ENCODE measurements around the gene ARMC7.
"Not testable (repeated sequence)": the region's sequence is repeated elsewhere in the genome, so short reads cannot be mapped to it uniquely, and the experiment has no call there.

ARMC7 gene

DNA sequence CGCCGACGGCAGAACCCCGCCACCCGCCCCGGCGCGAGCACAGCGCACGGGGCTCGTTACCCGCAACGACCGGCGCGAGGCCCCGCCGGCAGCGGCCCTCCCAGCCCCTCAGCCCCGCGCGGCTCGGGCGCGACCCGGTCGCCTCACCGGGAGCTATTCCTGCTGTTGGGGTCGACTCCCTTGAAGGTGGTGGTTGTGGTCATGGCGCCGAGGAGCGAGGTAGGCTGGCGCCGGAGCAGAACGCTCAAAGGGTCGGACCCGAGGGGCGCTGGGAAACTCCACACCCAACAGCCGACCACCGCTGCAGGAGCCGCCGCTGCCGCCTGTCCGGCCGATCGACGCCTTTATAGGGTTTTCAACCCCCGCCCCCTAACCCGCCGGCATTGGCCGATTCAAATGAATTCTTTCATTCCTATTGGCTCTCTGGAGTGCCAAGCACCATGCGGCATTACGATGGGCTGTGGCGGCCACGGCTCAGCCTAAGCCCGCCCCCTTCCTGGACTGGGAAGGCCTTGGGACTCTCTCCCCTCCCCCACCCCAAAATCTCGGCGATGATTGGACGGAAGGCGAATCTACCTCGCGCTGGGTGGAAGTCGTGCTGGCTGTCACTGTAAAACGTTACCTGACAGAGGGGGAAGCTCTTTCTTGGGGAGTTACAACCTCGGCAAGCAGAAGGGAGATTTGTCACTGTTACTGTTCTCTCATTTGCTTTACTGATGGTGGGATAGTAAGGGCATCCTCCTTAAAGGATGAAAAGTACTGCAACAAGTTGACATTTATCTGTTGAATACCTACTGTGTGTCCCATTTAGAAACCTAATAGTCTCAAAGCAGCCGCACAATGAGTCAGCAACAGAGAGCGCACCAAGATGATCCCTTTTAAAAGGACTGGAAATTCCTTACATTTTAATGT, 44.7 kb downstream of the ARMC7 start, which contains the start of gene JPT1:
Gene JPT1 (minus strand): TSS at position 318 of the 912 bp plus-strand sequence. CDS start 115 bp downstream, at position 203.
- peak; percentile 98 for DNase-seq (ENCODE audit: low spot score)

GRCh38 chr17:75155191-75155601, 45.4 kb downstream of the ARMC7 start:
- no peak for DNase-seq (ENCODE audit: low spot score)

DNA sequence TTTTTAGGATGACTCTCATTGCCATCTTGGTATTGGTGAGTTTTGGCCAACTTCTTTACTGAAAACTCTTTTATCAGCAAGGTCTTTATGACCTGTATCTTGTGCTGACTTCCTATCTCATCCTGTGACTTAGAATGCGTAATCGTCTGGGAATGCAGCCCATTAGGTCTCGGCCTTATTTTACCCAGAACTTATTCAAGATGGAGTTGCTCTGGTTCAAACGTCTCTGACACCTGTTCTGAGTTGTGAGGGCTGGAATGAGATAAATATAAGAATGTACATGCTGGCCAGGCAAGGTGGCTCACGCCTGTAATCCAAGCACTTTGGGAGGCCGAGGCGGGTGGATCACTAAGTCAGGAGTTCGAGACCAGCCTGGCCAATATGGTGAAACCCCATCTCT, 48.7 kb downstream of the ARMC7 start:
- not testable (repeated sequence) for DNase-seq (ENCODE audit: low spot score)

DNA sequence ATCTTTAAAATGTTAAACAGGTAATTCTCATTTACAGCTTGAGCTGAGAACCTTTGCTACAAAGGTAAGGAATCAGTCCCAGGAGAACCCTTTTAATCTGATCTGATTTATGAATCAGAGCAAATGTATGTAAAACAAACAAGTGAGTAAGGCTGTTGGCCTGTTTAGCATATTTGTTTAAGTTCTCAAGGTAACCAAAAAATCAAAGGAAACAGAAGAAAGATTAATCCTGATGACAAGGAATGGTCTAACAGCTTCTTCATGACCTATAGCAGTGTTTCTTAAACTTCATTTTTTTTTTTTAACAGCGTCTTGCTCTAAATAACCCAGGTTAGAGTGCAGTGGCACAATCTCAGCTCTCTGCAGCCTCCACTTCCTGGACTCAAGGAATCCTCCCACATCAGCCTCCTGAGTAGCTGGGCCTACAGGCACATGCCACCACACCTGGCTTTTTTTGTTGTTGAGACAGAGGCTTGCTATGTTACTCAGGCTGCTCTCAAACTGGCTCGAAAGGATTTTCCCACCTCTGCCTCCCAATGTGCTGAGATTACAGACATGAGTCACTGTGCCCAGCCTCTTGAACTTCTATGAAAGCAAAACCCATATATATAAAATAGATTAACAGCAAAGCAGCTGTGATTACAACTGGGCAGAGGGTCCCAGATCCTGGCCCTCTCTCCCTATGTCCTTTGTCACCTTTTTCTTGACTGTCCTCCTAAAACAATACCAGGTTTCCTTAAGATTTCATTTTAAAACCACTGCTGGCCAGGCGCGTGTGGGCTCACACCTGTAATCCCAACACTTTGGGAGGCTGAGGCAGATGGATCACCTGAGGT, 49.6 kb downstream of the ARMC7 start:
- DNase-seq (ENCODE audit: low spot score) = peak; percentile 47

- DNase-seq (ENCODE audit: low spot score) = no peak
Measured at GRCh38 chr17:75160211-75160610, 50.4 kb downstream of the ARMC7 start.

DNA sequence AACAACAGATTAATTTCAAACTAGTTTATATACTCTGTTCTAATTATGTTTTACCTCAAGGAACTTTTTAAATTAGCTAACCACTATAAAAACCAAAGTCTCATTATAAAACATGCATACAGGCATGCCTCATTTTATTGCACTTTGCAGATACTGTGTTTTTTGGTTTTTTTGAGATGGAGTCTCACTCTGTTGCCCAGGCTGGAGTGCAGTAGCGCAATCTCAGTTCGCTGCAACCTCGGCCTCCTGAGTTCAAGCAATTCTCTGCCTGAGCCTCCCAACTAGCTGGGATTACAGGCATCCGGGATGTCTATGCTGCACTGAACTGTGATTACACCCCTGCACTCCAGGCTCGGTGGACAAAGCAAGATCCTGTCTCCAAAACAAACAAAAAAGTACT, 53.3 kb downstream of the ARMC7 start:
- DNase-seq (ENCODE audit: low spot score) = no peak

DNA sequence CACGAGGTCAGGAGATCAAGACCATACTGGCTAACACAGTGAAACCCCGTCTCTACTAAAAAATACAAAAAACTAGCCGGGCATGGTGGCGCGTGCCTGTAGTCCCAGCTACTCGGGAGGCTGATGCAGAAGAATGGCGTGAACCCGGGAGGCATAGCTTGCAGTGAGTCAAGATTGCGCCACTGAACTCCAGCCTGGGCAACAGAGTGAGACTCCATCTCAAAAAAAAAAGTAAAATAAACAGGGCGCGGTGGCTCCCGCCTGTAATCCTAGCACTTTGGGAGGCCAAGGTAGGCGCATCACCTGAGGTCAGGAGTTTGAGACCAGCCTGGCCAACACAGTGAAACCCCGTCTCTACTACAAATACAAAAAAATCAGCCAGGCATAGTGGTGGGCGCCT, 54.8 kb downstream of the ARMC7 start:
- DNase-seq (ENCODE audit: low spot score) = not testable (repeated sequence)

GRCh38 chr17:75168998-75169397, 59.2 kb downstream of the ARMC7 start:
- no peak for DNase-seq (ENCODE audit: low spot score)

- no peak for DNase-seq (ENCODE audit: low spot score)
Measured at GRCh38 chr17:75173526-75173925, 63.8 kb downstream of the ARMC7 start.

- DNase-seq (ENCODE audit: low spot score) = no peak
Measured at GRCh38 chr17:75174996-75175395, 65.2 kb downstream of the ARMC7 start.

- no peak for DNase-seq (ENCODE audit: low spot score)
Measured at GRCh38 chr17:75176625-75177024, 66.9 kb downstream of the ARMC7 start.

DNA sequence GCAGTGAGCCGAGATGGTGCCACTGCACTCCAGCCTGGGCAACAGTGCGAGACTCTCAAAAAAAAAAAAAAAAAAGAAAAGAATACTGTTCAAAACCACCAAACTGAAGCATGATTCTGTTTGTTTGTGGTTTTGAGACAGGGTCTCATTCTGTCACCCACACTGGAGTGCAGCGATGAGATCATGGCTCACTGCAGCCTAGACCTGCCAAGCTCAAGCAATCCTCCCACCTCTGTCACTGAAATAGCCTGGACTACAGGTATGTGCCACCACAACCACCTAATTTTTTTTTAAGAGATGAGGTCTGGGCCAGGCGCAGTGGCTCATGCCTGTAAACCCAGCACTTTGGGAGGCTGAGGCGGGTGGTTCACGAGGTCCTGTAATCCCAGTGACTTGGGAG, 68.7 kb downstream of the ARMC7 start:
- DNase-seq (ENCODE audit: low spot score) = no peak

All from LoVo (cell line).